HepG2 (cell line): ENCODE results near the gene DHX8. TPM values are rescaled to one million over a fixed set of nuclear protein-coding genes. Genes with fewer than 3 reads are reported as not detected.
A peak's percentile ranks its signal among the peaks of the same experiment; 100 is the strongest.

ENCODE experiments used
- HMG20A ChIP-seq: IDR thresholded peaks from 2 replicates; pipeline ENCODE4 v1.6.1; 2016; ENCODE audit warnings: borderline replicate concordance
- HOXD1 ChIP-seq: sonication (generic); formaldehyde crosslinking; IDR thresholded peaks from 2 replicates; pipeline ENCODE4 v1.5.0; 2020; ENCODE audit warnings: missing genetic modification reagents
- POGZ ChIP-seq: sonication (generic); formaldehyde crosslinking; IDR thresholded peaks from 2 replicates; pipeline ENCODE4 v1.4.0; 2020; ENCODE audit warnings: mild to moderate bottlenecking, missing genetic modification reagents
- RORA ChIP-seq: sonication (generic); formaldehyde crosslinking; IDR thresholded peaks from 2 replicates; pipeline ENCODE4 v1.5.0; 2020; ENCODE audit warnings: mild to moderate bottlenecking, missing genetic modification reagents, moderate library complexity
- TCF12 ChIP-seq, 2 experiments: fragments of 450-650 bp in 1 of 2; sonication (generic) in 1 of 2; formaldehyde crosslinking in 1 of 2; IDR thresholded peaks; 2 replicates each; pipeline versions ENCODE4 v1.6.1 to v1.8.0; 2017 to 2022; ENCODE audit warnings: antibody characterized with exemption in 1 of 2, mild to moderate bottlenecking in 1 of 2, missing genetic modification reagents in 1 of 2, moderate library complexity in 1 of 2
- ZNF10 ChIP-seq: sonication (generic); formaldehyde crosslinking; IDR thresholded peaks from 2 replicates; pipeline ENCODE4 v1.4.0; 2020; ENCODE audit warnings: mild to moderate bottlenecking, low read depth, missing genetic modification reagents, borderline replicate concordance
- ZNF720 ChIP-seq: sonication (generic); formaldehyde crosslinking; IDR thresholded peaks from 2 replicates; pipeline ENCODE4 v1.4.0; 2020; ENCODE audit warnings: missing genetic modification reagents
- polyA plus RNA-seq, 8 experiments: library from polyadenylated mRNA; depleted of rRNA in 3 of 8; stranded (reverse) in 7 of 8; unstranded in 1 of 8; fragments of >200 nt; fragmentation: Illumina TruSeq in 4 of 8; extraction: Trizol in 4 of 8; gene quantifications; 2 replicates each; pipeline versions ENCODE4 v1.2.1 to v1.2.3, GENCODE V29; 2011 to 2016; ENCODE audit warnings: low read depth in 4 of 8, missing spikeins in 1 of 8, mixed read lengths in 1 of 8; ENCODE audit not compliant: insufficient read depth in 1 of 8
- total RNA-seq, 5 experiments: library from RNA; depleted of rRNA; stranded (reverse); fragments of >200 nt; fragmentation: Illumina TruSeq; extraction: Trizol; gene quantifications; 2 replicates each; pipeline ENCODE4 v1.2.3, GENCODE V29; 2016; ENCODE audit warnings: low read depth in 1 of 5
- TF ChIP-seq, protein P1 (sequence below): sonication (generic); formaldehyde crosslinking; IDR thresholded peaks from 2 replicates; pipeline ENCODE4 v1.4.0; 2020; ENCODE audit warnings: missing genetic modification reagents
- TF ChIP-seq, protein P2 (sequence below): sonication (generic); formaldehyde crosslinking; IDR thresholded peaks from 2 replicates; pipeline ENCODE4 v1.5.0; 2020; ENCODE audit warnings: mild to moderate bottlenecking, low read depth, missing genetic modification reagents, borderline replicate concordance
- TF ChIP-seq, protein P3 (sequence below), 2 experiments: sonication (generic) in 1 of 2; formaldehyde crosslinking in 1 of 2; IDR thresholded peaks; 2 replicates each; pipeline versions ENCODE4 v1.6.1 to v1.9.0; 2014 to 2022; ENCODE audit warnings: antibody characterized with exemption in 1 of 2, borderline replicate concordance in 1 of 2, inconsistent platforms in 1 of 2, low read depth in 1 of 2, missing genetic modification reagents in 1 of 2
- TF ChIP-seq, protein P4 (sequence below): sonication (generic); formaldehyde crosslinking; IDR thresholded peaks from 2 replicates; pipeline ENCODE4 v1.5.0; 2020; ENCODE audit warnings: mild to moderate bottlenecking, missing genetic modification reagents
- TF ChIP-seq, protein P5 (sequence below): IDR thresholded peaks from 2 replicates; pipeline ENCODE4 v1.6.1; 2016; ENCODE audit warnings: low read depth, borderline replicate concordance
- TF ChIP-seq, protein P6 (sequence below): sonication (generic); formaldehyde crosslinking; conservative IDR thresholded peaks from 2 replicates; pipeline ENCODE4 v1.4.0; 2020; ENCODE audit warnings: missing genetic modification reagents

DHX8 gene
- total and polyA plus RNA-seq, 2 of the 13 experiments (the other 11 are each of a cell fraction or from before 2014, with no cell fraction given): 24.8 to 48.9 TPM

DNA sequence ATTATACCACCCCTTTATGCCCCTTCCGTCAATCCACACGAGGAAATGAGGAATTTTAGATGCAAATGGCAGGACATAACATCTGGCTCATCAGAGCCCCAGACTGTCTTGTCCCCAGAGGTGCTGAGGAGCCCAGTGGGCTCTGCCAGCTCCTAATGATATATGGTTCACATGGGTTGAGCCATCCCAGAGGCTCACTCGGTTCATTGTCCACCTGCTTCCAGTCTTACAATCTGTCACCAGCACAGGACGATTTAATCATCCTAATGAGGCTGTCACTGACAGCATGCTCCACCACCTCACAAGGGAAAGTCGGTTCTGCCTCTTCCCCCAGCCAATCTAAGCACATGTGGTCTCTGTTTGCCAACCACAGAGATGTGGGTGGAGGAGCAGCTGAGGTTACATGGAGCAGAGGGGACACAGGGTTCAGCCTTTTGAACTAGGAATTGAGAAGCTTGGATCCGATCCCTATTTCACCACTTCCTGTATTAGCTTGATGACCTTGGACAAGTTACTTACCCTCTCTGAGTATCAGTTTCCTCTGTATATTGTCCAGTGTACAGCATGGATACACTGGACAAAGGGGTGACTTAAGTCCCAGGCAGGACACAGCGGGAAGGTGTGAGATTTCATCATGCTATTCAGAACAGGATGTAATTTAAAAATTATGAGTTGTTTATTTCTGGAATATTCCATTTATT, 27.0 kb upstream of the DHX8 start (continued):
- TF ChIP-seq TCF12 (IDR thresholded peaks at IDR 0.05): no peak
- TF ChIP-seq TCF12 (CRISPR knock-in tag; IDR thresholded peaks at IDR 0.05): peak; percentile 93
- TF ChIP-seq HMG20A (CRISPR knock-in tag): peak; percentile 99
- no peak for TF ChIP-seq ZNF10 (CRISPR knock-in tag)
- TF ChIP-seq, protein P1, sequence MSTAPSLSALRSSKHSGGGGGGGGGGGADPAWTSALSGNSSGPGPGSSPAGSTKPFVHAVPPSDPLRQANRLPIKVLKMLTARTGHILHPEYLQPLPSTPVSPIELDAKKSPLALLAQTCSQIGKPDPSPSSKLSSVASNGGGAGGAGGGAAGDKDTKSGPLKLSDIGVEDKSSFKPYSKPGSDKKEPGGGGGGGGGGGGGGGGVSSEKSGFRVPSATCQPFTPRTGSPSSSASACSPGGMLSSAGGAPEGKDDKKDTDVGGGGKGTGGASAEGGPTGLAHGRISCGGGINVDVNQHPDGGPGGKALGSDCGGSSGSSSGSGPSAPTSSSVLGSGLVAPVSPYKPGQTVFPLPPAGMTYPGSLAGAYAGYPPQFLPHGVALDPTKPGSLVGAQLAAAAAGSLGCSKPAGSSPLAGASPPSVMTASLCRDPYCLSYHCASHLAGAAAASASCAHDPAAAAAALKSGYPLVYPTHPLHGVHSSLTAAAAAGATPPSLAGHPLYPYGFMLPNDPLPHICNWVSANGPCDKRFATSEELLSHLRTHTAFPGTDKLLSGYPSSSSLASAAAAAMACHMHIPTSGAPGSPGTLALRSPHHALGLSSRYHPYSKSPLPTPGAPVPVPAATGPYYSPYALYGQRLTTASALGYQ (CRISPR knock-in tag): peak; percentile 96
- TF ChIP-seq, protein P2, sequence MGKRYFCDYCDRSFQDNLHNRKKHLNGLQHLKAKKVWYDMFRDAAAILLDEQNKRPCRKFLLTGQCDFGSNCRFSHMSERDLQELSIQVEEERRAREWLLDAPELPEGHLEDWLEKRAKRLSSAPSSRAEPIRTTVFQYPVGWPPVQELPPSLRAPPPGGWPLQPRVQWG (CRISPR knock-in tag): no peak
- TF ChIP-seq, protein P3, sequence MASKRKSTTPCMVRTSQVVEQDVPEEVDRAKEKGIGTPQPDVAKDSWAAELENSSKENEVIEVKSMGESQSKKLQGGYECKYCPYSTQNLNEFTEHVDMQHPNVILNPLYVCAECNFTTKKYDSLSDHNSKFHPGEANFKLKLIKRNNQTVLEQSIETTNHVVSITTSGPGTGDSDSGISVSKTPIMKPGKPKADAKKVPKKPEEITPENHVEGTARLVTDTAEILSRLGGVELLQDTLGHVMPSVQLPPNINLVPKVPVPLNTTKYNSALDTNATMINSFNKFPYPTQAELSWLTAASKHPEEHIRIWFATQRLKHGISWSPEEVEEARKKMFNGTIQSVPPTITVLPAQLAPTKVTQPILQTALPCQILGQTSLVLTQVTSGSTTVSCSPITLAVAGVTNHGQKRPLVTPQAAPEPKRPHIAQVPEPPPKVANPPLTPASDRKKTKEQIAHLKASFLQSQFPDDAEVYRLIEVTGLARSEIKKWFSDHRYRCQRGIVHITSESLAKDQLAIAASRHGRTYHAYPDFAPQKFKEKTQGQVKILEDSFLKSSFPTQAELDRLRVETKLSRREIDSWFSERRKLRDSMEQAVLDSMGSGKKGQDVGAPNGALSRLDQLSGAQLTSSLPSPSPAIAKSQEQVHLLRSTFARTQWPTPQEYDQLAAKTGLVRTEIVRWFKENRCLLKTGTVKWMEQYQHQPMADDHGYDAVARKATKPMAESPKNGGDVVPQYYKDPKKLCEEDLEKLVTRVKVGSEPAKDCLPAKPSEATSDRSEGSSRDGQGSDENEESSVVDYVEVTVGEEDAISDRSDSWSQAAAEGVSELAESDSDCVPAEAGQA (IDR thresholded peaks at IDR 0.05; ENCODE audit: low read depth): no peak
- TF ChIP-seq, protein P3 (CRISPR knock-in tag; IDR thresholded peaks at IDR 0.05; ENCODE audit: borderline replicate concordance): no peak; the same call in 1 of the 2 replicates
- TF ChIP-seq POGZ (CRISPR knock-in tag): peak; percentile 91
- TF ChIP-seq, protein P4, sequence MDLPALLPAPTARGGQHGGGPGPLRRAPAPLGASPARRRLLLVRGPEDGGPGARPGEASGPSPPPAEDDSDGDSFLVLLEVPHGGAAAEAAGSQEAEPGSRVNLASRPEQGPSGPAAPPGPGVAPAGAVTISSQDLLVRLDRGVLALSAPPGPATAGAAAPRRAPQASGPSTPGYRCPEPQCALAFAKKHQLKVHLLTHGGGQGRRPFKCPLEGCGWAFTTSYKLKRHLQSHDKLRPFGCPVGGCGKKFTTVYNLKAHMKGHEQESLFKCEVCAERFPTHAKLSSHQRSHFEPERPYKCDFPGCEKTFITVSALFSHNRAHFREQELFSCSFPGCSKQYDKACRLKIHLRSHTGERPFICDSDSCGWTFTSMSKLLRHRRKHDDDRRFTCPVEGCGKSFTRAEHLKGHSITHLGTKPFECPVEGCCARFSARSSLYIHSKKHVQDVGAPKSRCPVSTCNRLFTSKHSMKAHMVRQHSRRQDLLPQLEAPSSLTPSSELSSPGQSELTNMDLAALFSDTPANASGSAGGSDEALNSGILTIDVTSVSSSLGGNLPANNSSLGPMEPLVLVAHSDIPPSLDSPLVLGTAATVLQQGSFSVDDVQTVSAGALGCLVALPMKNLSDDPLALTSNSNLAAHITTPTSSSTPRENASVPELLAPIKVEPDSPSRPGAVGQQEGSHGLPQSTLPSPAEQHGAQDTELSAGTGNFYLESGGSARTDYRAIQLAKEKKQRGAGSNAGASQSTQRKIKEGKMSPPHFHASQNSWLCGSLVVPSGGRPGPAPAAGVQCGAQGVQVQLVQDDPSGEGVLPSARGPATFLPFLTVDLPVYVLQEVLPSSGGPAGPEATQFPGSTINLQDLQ (CRISPR knock-in tag): no peak
- TF ChIP-seq HOXD1 (CRISPR knock-in tag): peak; percentile 95
- no peak for TF ChIP-seq ZNF720 (CRISPR knock-in tag)
- TF ChIP-seq, protein P5, sequence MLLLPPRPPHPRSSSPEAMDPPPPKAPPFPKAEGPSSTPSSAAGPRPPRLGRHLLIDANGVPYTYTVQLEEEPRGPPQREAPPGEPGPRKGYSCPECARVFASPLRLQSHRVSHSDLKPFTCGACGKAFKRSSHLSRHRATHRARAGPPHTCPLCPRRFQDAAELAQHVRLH (CRISPR knock-in tag): peak; percentile 98
- TF ChIP-seq RORA: 0 out of 2 replicates have a peak, but pooled peaks have one; percentile 35
- TF ChIP-seq, protein P6, sequence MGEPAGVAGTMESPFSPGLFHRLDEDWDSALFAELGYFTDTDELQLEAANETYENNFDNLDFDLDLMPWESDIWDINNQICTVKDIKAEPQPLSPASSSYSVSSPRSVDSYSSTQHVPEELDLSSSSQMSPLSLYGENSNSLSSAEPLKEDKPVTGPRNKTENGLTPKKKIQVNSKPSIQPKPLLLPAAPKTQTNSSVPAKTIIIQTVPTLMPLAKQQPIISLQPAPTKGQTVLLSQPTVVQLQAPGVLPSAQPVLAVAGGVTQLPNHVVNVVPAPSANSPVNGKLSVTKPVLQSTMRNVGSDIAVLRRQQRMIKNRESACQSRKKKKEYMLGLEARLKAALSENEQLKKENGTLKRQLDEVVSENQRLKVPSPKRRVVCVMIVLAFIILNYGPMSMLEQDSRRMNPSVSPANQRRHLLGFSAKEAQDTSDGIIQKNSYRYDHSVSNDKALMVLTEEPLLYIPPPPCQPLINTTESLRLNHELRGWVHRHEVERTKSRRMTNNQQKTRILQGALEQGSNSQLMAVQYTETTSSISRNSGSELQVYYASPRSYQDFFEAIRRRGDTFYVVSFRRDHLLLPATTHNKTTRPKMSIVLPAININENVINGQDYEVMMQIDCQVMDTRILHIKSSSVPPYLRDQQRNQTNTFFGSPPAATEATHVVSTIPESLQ (CRISPR knock-in tag): no peak
